NAMALWA (cell line): ENCODE data around the gene EFHB.
"Not testable (repeated sequence)": the region's sequence is repeated elsewhere in the genome, so short reads cannot be mapped to it uniquely, and the experiment has no call there.

ENCODE experiments used
- DNase-seq: peaks from one replicate; pipeline ENCODE4 v3.0.0-alpha.2; 2015; ENCODE audit warnings: low spot score

Gene EFHB, protein sequence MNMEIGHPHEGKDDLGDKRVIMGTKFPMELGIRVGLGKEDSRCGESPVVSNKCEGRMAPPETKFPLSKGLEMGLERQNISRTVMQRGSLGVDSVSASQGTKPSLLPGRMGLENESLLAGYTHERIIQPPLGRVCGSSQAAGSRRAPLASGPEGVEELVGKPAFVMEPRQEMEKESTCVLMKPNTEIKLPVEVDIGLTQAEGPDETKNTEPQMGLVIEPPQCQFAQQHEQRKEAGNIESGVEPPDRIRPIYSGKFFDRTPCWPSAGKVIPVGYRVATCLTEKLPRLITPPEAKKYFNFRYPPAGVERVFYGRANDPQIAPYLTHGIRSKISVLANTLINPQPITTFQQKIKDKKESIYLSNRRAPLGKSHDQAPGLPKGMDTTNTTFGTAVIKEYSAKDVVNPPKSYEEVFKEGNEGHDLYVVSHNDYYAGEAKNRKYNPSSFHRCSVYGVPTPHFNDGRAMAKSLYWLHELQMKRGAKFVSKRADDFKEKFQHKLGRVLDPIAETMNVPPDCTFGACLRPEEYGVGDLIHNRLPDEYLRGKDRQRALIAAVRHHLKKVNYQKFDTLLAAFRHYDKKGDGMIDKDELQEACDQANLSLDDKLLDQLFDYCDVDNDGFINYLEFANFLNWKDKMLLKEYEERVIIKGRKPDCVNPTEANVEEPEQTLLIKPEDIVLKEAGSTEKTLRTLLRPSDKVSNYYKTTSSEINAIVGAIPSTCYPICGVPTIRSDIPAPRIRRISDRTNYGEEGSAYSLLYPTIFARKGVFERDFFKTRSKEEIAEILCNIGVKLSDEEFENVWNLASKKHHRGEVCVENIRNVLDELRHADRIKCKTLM

DNA sequence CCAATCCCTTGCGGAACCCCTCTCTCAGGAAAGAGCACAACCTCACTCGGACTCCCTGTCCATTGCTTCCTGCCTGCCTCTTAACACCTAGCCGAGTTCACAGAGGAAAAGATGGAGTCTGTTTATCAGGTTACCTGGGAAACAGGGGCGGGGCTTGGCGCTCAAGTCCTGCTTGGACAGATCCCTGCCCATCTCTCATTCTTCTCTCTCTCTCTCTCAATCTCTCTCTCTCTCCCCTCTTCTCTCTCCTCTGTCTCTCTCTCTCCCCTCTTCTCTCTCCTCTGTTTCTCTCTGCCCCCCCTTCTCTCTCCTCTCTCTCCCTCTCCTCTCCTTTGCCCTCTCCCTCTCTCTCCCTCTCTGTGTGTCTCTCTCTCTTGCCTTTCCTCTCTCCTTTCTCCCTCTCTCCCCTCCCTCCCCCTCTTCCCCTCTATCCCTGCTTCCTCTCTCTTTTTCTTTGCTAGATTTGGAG is at the start of gene EFHB:
Gene EFHB, minus strand, starts transcription at position 120 of the 469 bp plus-strand sequence. CDS start 199 bp downstream, outside the sequence.
- peak; percentile 9 for DNase-seq

DNA sequence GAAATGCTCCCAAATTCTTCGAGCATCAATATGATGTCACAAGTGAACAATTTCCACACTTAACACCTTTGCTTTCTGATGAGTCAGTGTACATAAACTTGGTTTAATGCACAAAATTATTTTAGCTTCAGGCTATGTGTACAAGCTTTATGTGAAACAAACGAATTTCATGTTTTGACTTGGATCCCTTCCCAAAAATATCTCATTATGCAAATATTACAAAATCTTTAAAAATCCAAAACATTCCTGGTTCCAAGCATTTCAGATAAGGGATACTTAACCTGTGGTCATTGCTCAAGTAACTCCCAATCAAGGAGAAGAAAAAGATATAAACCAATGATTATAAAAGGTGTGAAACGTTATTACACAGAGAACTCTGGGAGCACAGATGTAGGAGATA is 38.0 kb upstream of the EFHB start:
- no peak for DNase-seq

DNA sequence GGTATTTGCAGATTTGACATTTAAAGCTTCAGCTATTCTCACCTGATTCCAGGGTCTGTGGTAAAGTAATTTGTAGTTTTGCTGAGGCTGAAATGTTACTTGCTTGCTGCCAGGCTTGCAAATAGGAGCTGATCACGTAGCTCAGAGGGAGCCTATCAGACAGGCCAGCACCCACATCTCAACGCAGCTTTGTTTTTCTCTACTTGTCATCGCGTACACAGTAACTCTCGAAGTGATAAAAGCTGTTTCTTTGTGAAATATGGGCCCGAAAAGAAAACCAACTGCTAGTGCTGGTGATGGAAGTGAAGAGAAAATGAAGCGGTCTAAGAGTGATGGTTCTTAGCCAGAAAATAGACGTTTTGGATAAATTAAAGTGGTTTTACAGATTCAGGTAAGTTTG is 36.3 kb upstream of the EFHB start:
- no peak for DNase-seq

DNA sequence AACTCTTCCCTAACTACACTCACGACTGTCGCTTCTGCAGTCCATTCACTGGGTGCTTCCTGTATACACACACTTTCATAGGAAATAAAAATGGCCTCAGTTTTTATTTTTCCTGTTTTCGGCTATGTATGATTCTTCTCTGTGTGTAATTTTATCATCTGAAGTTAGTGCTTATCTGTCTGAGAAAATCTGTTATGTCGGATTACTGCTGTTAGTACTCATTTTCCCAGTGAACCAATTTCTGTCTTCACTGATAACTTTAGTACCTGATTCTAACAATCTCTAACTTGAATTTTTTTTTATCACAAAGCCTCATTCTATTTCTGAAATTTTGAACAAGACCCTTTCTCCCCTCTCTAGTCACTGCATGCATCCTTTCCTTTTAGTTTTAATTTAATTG is 33.8 kb upstream of the EFHB start:
- no peak for DNase-seq

DNA sequence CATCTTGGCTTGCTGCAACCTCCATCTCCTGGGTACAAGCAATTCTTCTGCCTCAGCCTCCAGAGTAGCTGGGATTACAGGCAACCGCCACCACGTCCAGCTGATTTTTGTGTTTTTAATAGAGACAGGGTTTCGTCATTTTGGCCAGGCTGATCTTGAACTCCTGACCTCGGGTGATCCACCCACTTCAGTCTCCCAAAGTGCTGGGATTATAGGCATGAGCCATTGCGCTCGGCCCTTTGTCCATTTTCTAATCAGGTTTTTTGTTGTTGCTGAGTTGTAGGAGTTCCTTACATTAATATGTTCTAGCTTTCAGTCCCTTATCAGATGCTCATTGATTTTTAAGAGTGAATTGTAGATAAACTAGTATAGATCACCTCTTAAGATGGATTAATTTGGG is 33.2 kb upstream of the EFHB start:
- DNase-seq, result no peak

DNA sequence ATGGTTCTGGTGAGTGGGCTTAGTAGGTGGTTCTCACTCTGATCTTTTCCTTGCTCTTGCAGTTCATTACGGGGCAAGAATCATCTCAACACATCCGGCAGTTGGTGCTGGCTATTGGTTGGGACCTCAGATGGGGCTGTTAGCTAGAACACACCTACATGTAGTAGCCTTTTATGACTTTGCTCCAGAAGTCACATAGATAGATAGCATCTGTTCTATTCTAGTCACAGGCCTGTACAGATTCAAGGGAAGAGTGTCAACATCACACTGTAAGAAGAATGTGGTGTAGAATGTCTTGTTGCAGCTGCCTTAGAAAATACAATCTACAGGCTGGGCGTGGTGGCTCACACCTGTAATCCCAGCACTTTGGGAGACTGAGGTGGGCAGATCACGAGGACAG is 27.9 kb upstream of the EFHB start:
- no peak for DNase-seq

DNA sequence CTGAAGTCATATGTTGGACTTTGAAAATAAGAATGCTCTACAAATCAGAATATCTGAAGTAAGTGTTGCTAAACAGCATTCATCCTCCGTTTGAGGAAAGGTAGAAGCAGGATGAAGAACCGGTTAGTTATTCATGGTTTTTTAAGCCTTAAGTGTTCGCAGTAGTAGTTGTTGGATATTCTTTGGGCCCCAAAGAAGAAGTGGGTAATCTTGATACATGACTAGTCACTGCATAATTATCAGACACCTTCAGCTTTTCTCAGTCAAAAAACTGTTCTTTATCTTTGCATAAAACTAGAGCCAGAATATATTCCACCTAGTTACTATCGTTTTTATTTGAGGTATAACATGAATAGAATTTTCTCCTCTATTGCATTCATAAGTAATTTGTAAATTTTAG is 26.7 kb upstream of the EFHB start:
- no peak for DNase-seq

DNA sequence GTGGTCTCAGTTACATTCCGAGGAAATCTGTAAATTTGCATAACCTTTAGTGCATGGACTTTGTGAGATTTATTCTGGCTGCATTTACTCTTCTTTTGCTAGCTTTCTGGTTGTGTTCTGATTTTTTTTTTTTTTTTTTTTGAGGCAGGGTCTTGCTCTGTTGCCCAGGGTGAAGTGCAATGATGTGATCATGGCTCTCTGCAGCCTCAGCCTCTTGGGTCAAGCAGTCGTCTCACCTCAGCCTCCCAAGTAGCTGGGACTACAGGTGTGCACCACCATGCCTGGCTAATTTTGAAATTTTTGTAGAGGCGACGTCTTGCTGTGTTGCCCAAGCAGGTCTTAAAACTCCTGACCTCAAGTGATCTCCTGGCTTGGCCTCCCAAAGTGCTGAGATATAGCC is 25.5 kb upstream of the EFHB start:
- DNase-seq, result no peak

DNA sequence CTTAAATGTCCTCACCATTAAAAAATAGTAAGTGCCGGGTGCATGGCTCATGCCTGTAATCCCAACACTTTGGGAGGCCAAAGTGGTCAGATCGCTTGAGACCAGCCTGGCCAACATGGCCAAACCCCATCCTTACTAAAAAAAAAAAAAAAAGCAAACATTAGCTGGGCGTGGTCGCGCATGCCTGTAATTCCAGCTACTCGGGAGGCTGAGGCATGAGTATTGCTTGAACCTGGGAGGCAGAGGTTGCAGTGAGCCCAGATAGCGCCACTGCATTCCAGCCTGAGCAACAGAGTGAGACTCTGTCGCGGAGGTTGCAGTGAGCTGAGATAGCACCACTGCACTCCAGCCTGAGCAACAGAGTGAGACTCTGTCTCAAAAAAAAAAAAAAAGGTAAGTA is 23.3 kb upstream of the EFHB start:
- DNase-seq, result not testable (repeated sequence)

DNA sequence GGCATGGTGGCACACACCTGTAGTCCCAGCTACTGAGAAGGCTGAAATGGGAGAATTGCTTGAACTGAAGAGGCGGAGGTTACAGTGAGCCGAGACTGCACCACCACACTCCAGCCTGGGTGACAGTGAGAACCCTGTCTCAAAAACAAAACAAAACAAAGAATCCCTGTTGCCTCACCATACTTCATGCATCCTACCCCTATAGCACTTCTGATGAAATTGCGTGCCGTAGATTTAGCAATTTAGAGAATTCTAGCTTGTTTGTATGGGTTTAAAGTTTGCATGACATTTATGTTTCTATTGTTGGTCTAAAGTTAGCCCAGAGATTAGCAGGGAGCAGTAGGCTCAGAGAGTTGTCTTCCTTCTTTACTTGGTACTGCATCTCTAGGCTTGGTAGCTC is 20.7 kb upstream of the EFHB start:
- no peak for DNase-seq

DNA sequence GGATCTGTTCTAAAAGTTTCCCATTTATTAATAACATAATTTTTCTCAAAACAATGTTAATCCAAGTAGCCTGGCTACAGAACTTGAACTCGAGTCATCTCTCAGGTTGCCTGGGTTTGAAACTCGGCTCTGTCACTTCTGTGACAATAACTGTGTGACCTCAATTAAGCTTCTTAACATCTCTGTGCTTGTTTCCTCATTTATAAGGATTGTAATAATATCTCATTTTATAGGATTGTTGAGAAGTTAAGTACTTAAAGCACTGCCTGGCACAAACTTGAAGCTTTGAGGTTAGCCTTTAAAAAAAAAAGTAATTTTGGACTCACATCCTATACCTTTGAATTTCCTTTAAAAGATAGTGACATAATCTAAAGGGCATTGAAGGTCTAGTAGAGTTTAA is 16.3 kb upstream of the EFHB start:
- DNase-seq, result no peak

DNA sequence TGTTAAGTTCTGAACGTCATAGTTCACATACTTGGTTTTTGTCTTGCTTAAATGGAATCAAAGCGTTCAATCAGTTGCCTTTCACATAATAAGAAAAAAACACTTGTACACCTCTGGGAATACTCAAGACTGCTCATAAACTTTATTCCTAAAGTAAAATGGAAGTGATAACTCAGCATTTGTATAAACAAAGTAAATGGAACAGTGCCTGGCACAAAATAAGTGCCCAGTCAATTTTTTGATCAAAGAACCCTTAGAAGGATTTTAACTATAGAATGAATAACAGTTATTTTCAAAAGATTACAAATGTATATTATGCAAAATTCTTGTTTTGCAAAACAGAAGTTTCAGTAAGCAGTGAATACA is 14.2 kb upstream of the EFHB start:
- DNase-seq, result no peak

DNA sequence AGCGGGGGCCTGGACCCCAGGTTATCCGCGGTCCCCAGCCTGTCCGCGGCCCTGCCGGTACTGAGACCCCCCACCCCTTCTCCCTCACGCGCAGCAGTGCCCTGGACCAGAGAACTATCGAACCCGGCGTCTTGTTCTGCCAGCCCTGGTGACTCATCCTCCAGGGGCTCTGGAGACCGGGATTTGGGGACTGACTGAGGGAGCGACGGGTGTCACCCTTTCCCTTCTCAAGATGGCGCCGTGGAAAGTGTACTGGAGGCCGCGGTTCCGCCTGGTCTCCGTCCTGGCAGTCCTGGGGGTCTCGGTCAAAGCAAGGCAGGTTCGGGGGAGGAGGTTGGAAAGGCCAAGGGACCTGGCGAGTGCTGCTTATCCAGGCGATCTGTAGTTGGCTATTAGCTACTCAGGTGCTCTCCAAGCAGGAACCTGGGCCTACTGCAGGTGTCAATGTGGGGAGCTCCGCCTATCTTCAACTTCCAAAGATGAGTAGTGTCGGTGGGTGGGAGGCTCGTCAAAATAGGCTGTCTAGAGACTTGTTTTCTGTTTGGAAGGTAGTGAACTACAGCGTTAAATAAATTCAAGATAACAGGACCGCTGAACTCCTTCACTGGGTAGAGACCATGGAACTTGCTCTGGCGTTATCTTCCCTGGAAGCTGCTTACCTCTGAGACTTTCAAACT is 13.7 kb upstream of the EFHB start:
- DNase-seq, result peak; percentile 24

DNA sequence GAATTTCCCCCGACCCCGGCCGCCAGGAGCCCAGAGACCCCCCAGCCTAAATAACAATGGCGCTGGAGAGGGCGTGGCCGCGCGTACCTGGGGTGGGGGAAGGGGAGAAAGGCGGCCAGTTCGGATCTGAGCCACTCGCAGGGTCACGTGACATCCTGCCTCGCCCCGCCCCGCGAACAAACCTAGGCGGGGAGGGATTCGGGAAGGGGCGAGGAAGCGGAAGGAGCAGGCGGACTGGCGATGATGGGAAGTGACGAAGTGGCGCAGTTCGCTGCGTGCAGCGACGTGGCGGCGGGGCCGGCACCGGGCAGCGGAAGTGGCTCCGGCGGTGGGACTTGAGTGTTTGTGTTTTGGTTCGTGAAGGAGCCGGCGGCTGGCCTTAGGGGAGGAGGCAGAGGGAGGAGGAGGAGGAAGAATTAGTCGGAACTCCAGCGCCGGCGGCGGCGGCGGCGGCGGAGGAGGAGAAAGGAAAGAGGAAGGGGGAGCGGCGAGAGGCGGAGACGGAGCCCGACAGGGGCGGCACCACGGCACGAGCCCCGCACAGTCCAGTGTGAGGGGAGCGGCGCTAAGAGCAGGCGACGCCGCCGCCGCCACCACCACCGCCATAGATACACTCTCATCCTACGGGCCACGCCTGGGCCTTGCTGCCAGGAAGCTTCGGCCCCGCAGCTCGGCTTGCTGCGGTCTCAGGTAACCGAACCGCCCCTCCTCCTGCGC is 13.0 kb upstream of the EFHB start, which contains the start of gene RAB5A:
Gene RAB5A, plus strand, starts transcription at position 266 of the 717 bp plus-strand sequence. CDS start 3,802 bp downstream, outside the sequence.
- DNase-seq, result peak; percentile 98

DNA sequence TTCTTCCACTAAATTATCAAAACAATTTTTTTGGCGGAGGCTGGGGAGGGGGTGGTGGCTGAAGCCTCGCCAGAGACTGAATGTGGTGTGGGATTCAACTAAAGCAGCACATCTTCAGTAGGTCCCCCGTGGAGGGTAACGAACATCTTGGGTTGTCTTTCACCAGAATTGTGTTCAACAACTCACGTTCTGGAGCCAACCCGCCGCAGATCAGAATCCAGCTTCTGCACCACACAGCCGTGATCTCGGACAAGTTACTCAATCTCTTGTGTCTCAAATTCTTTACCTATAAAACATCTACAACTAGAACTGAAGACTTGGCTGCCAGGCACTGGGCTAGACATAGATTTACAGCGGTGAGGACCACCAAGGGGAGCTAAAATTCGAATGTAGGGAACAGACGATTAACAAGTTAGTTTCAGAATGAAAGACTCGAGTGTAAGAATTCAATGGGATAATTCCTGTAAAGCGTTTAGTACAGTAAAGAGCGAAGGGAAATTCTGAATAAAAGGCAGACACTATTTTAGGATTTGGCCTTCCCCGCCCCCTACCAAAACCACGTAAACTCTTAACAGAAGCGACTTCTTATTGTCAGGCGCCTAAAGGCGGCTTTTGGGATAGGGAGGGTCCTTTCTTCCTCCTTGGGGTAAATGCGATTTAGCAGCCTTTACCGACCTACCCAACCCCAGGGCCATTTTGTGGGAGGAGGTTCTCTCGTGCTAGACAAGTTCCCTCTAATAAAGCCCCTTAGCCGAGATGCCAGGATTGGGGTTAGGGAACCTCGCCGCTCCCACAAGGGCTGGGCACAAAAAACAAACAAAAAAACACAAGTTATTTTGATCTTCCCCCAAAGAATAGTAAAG is 12.2 kb upstream of the EFHB start:
- DNase-seq, result no peak

DNA sequence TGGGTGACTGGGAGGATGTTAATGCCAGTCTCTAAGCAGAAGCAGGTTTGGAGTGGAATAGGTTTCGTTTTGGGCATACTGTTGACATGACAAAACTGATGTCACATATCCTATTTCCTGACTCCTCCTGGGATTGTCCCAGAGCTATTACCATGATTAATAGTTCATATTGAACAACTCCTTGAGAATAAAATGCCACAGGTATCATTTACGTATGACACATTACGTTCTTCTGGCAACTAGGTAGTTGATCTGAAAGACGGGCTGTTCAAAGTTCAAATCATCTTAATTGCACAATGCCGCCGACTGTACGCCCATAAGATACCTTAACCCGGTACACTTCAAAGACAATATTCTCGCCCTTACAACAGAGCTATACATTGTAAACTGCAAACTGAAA is 11.5 kb upstream of the EFHB start:
- no peak for DNase-seq

DNA sequence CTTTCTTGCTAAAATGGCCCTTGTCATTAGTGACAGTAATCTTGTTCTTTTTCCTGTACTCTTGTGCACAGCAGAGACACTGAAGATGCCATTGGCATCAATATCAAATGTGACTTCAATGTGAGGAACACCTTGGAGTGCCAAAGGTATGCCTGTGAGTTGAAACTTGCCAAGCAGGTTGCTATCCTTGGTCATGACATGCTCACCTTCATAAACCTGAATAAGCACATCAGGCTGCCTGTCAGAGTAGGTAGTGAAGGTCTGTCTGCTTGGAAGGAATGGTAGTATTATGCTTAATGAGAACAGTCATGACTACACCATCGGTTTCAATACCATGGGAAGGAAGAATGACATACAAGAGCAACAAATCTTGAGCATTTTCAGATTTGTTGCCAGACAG is 6.6 kb upstream of the EFHB start:
- DNase-seq, result no peak

DNA sequence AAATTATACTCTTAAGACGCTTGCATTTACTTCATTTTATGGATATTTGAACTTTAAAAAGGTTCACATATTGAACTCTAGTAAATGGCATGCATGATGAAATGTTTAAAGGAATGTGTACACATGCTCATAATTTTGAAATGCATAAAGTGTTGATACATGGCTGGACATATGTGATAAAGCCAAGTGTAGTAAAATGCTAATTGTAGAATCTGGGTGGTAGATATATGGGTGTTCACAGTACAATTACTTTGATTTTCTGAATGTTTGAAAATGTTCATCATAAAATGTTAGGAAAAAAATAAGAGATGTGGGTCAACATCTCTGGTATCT is 4.2 kb upstream of the EFHB start:
- DNase-seq, result no peak

DNA sequence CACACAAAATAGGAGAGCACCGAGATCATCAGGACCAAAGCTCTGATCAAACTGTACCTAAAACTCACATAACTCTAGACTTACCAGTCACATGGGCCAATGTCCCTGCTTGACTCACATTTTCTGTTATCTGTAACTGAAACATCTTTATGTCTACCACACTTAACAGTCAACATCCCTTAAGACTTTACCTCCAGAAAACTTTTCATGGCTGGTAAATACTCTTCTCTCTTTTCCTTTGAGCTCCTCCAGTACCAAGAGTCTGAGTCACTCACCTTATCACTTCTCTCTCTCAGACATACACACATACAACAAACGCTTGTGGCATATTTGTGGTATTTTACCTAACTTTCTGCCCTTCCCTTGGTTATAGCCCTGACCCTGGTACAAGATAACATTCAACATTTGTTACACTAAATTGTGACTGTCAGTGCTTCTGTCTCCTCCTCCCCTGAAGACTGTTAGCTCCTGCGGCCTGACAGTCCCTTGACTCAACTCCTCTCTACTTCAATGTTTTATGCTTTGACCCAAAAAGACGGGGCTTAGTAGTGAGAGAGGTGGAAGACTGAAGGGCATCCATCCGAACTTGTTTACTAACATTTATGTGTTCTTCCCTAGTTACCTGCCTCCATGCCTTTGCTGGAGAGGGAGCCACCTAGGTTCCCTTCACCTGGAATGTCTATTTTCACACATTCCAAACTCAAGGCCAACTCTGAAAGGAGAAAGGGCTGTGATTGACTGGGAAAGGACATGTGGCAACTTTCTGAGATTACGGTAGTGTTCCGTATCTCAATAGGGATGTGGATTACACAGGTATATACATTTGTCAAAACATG is 3.7 kb upstream of the EFHB start:
- no peak for DNase-seq

DNA sequence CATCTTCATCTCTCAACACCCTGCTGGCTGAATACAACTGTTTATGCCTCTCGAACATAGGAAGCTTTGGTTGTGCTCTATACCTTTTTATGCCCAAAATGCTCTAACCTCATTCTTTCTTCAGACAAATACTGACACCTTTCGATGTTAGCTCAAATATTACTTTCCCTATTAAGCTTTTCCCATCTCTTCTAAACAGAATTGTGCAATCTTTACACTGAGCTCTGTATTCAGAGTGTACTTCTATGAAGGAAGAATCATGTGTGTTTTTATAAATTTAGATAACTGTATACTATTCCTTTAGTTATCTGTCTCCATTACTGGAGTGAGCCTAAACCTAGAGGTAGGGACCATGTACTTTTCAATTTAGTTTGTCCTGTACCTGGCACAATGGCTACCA is 1.6 kb downstream of the EFHB start:
- DNase-seq, result no peak
